CD14-positive monocyte (primary cell): ENCODE data around the gene SPATS2L. TPM values are rescaled to one million over a fixed set of nuclear protein-coding genes. Genes with fewer than 3 reads are reported as not detected.

ENCODE experiments used
- DNase-seq, 3 donors: peaks; one replicate each; pipeline ENCODE4 v3.0.0-alpha.2; 2011 to 2022
- H2AFZ ChIP-seq: 2 replicates; pipeline ENCODE4 v1.6.0; 2012; ENCODE audit warnings: mild to moderate bottlenecking, low read depth, low read length, inconsistent platforms; ENCODE audit not compliant: insufficient read depth, poor library complexity, severe bottlenecking
- H3K27ac ChIP-seq, 2 donors: 1 replicate in 1 of 2; 2 replicates in 1 of 2; pipeline ENCODE4 v1.5.1; 2012 to 2013; ENCODE audit warnings: low read length in 2 of 2, control low read depth in 1 of 2, inconsistent platforms in 1 of 2, low read depth in 1 of 2, mild to moderate bottlenecking in 1 of 2
- H3K27me3 ChIP-seq, 2 donors: one replicate each; pipeline versions ENCODE4 v1.6.0 to v1.6.1; 2011 to 2013; ENCODE audit warnings: low read length in 2 of 2; ENCODE audit not compliant: control insufficient read depth in 2 of 2, insufficient read depth in 2 of 2
- H3K36me3 ChIP-seq, 2 donors: replicated peaks in 1 of 2; 1 replicate in 1 of 2; 2 replicates in 1 of 2; pipeline versions ENCODE4 v1.5.1 to v1.6.1; 2012 to 2013; ENCODE audit warnings: low read length in 2 of 2, control low read depth in 1 of 2, inconsistent platforms in 1 of 2, mild to moderate bottlenecking in 1 of 2; ENCODE audit not compliant: insufficient read depth in 2 of 2, control insufficient read depth in 1 of 2
- H3K4me1 ChIP-seq, 2 donors: 1 replicate in 1 of 2; 2 replicates in 1 of 2; pipeline versions ENCODE4 v1.5.1 to v1.6.1; 2012 to 2013; ENCODE audit warnings: low read length in 2 of 2, control low read depth in 1 of 2, inconsistent platforms in 1 of 2, mild to moderate bottlenecking in 1 of 2, moderate library complexity in 1 of 2; ENCODE audit not compliant: insufficient read depth in 2 of 2, control insufficient read depth in 1 of 2
- H3K4me2 ChIP-seq: replicated peaks from 2 replicates; pipeline ENCODE3; 2012; ENCODE audit warnings: low read length, moderate library complexity, mild to moderate bottlenecking; ENCODE audit not compliant: poor library complexity, severe bottlenecking; ENCODE audit errors: extremely low read depth
- H3K4me3 ChIP-seq, 3 experiments: fragments of 200-600 bp in 1 of 3; sonication (generic) in 1 of 3; replicated peaks in 1 of 3; 1 replicate in 2 of 3; 2 replicates in 1 of 3; pipeline ENCODE4 v1.5.1; 2011 to 2013; ENCODE audit warnings: low read length in 3 of 3, mild to moderate bottlenecking in 3 of 3, control low read depth in 2 of 3, low read depth in 2 of 3, inconsistent platforms in 1 of 3, moderate library complexity in 1 of 3
- H3K79me2 ChIP-seq: 2 replicates; pipeline ENCODE4 v1.6.0; 2012; ENCODE audit warnings: mild to moderate bottlenecking, control low read depth, inconsistent platforms, low read length, moderate library complexity; ENCODE audit not compliant: insufficient read depth
- H3K9ac ChIP-seq: 2 replicates; pipeline ENCODE4 v1.6.0; 2017; ENCODE audit warnings: low read length, mild to moderate bottlenecking; ENCODE audit not compliant: insufficient read depth, poor library complexity, severe bottlenecking
- H3K9me3 ChIP-seq, 2 donors: replicated peaks in 1 of 2; 1 replicate in 1 of 2; 2 replicates in 1 of 2; pipeline versions ENCODE4 v1.5.1 to v1.6.1; 2012 to 2013; ENCODE audit warnings: low read length in 2 of 2, control low read depth in 1 of 2; ENCODE audit not compliant: control insufficient read depth in 1 of 2, insufficient read depth in 1 of 2
- H4K20me1 ChIP-seq: 2 replicates; pipeline ENCODE4 v1.6.0; 2012; ENCODE audit warnings: mild to moderate bottlenecking, low read length, control low read depth, moderate library complexity; ENCODE audit not compliant: insufficient read depth
- H3K27ac Mint-ChIP-seq, 7 donors: one replicate each; pipeline ENCODE4 v1.8.0; 2020; ENCODE audit warnings: mild to moderate bottlenecking in 7 of 7, mixed read lengths in 7 of 7, moderate library complexity in 6 of 7, inconsistent platforms in 2 of 7
- H3K27me3 Mint-ChIP-seq, 3 donors: one replicate each; pipeline ENCODE4 v1.8.0; 2021 to 2022; ENCODE audit warnings: low read depth in 3 of 3, mild to moderate bottlenecking in 3 of 3, mixed read lengths in 3 of 3, moderate library complexity in 3 of 3, inconsistent platforms in 1 of 3
- H3K36me3 Mint-ChIP-seq, 2 donors: one replicate each; pipeline ENCODE4 v1.8.0; 2020; ENCODE audit warnings: mixed read lengths in 2 of 2, inconsistent platforms in 1 of 2, mild to moderate bottlenecking in 1 of 2
- H3K4me1 Mint-ChIP-seq: one replicate; pipeline ENCODE4 v1.8.0; 2020; ENCODE audit warnings: mild to moderate bottlenecking, mixed read lengths
- H3K4me3 Mint-ChIP-seq, 2 donors: one replicate each; pipeline ENCODE4 v1.8.0; 2020; ENCODE audit warnings: mild to moderate bottlenecking in 2 of 2, mixed read lengths in 2 of 2, moderate library complexity in 1 of 2
- H3K9me3 Mint-ChIP-seq, 7 donors: one replicate each; pipeline ENCODE4 v1.8.0; 2020 to 2022; ENCODE audit warnings: mixed read lengths in 7 of 7, mild to moderate bottlenecking in 6 of 7, moderate library complexity in 6 of 7, inconsistent platforms in 2 of 7
- CTCF ChIP-seq: fragments of 200-600 bp; IDR thresholded peaks from one replicate; pipeline ENCODE4 v1.8.0; 2022; ENCODE audit warnings: antibody characterized with exemption, mild to moderate bottlenecking
- WGBS: methylation state at CpG from one replicate; pipeline ENCODE4 v1.1.5; 2013; ENCODE audit warnings: missing lambda C conversion rate; ENCODE audit not compliant: insufficient coverage; 5-methylcytosine and 5-hydroxymethylcytosine counted together
- intact Hi-C, 2 donors: fragments of 100-400 bp; cut with micrococcal nuclease; formaldehyde crosslinking; loops; one replicate each; pipeline versions ENCODE4 v1.15.0 to v1.15.1; 2023
- polyA plus RNA-seq, 3 donors: library from polyadenylated mRNA; depleted of rRNA in 1 of 3; unstranded in 2 of 3; stranded (reverse) in 1 of 3; fragments of 300-500 nt in 2 of 3; fragments of >200 nt in 1 of 3; fragmentation: Illumina TruSeq in 2 of 3; gene quantifications; 1 replicate in 2 of 3; 2 replicates in 1 of 3; pipeline ENCODE4 v1.2.3, GENCODE V29; 2012 to 2021

SPATS2L gene
- polyA plus RNA-seq, 3 donors = 2.7 to 5.2 (median 3.2) TPM

GRCh38 chr2:200419325-200419724 is 112.8 kb downstream of the SPATS2L start:
- Histone ChIP-seq H3K79me2 (no peaks in the 10 kb centered on the region), H3K27me3 (no peaks in the 10 kb centered on the region), H3K36me3 (peaks cover 0 to 25% of the 10 kb centered on the region in 2 donors), H3K4me3 (no peak overlapping the region), H2AFZ (no peak overlapping the region), H3K4me2 (no peak overlapping the region), H3K9ac (no peak overlapping the region), H3K9me3 (no peaks in the 10 kb centered on the region), H4K20me1 (no peaks in the 10 kb centered on the region), H3K4me1 (no peaks in the 10 kb centered on the region), H3K27ac (no peak overlapping the region)
- Mint-ChIP-seq H3K4me3 (no peak overlapping the region), H3K4me1 (no peaks in the 10 kb centered on the region), H3K27ac (peak overlapping the region in 1 of 7 donors; percentile 21), H3K9me3 (no peaks in the 10 kb centered on the region), H3K27me3 (no peaks in the 10 kb centered on the region), H3K36me3 (peaks cover 25 to 29% of the 10 kb centered on the region in 2 donors)
- no peak for DNase-seq
- no peak for TF ChIP-seq CTCF
- WGBS = 95% methylated on average over 8 of the region's 9 CpGs
- intact Hi-C loops = no loop called here

DNA sequence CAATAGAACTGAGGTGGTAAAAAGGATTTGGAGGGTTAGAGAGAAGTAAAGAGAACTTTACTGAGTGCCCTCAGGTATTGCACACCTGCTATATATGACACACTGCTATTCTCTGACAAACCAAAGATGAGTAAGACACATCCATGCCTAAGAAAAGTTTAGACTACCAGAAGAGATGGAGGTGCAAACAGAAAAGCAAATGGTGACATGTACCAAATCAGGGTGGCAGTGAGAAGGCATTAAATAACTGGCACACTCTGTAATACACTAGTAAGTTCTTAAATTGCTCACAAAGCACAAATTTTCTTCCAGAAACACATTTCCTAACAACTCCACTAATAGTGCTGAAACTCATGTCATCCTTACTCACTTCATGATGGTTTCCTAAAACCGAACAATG is 114.8 kb downstream of the SPATS2L start:
- peaks cover 0 to 25% of the 10 kb centered on the region in 2 donors for H3K36me3 ChIP-seq
- no peaks in the 10 kb centered on the region for H3K4me1 Mint-ChIP-seq
- H3K27ac Mint-ChIP-seq = no peak overlapping the region
- no peak overlapping the region for H3K4me3 ChIP-seq
- no peaks in the 10 kb centered on the region for H3K27me3 Mint-ChIP-seq
- H4K20me1 ChIP-seq = no peaks in the 10 kb centered on the region
- WGBS = no CpG with 5 or more reads among the region's 1 CpG
- H2AFZ ChIP-seq = no peak overlapping the region
- H3K9me3 Mint-ChIP-seq = no peaks in the 10 kb centered on the region
- H3K27ac ChIP-seq = no peak overlapping the region
- H3K9ac ChIP-seq = no peak overlapping the region
- H3K36me3 Mint-ChIP-seq = peaks cover 25 to 32% of the 10 kb centered on the region in 2 donors
- no peak overlapping the region for H3K4me2 ChIP-seq
- DNase-seq = no peak
- H3K9me3 ChIP-seq = no peaks in the 10 kb centered on the region
- H3K79me2 ChIP-seq = no peaks in the 10 kb centered on the region
- H3K4me3 Mint-ChIP-seq = no peak overlapping the region
- TF ChIP-seq CTCF = no peak
- H3K27me3 ChIP-seq = no peaks in the 10 kb centered on the region
- H3K4me1 ChIP-seq = no peaks in the 10 kb centered on the region
- intact Hi-C loops = no loop called here
